NCI-H2171 (cell line): ENCODE results near the gene WFIKKN1.

Experiments used
- DNase-seq: peaks from one replicate; lab custom pipeline; 2025; lab: John Stamatoyannopoulos, UW

WFIKKN1 gene

GRCh38 chr16:674214-674881 lies 43.6 kb downstream of the WFIKKN1 start:
- no peak for DNase-seq

- no peak for DNase-seq
Observed at GRCh38 chr16:674968-675883, 44.4 kb downstream of the WFIKKN1 start, which contains the start of gene RHBDL1. Gene RHBDL1, plus strand, starts transcription at chr16:675671. Its CDS starts 120 bp downstream, at chr16:675791.

GRCh38 chr16:675884-676564 lies 45.2 kb downstream of the WFIKKN1 start:
- no peak for DNase-seq

GRCh38 chr16:676565-676902 lies 45.7 kb downstream of the WFIKKN1 start:
- no peak for DNase-seq

- DNase-seq, result peak; percentile 64
Observed at GRCh38 chr16:676913-677312, 46.1 kb downstream of the WFIKKN1 start.

GRCh38 chr16:677316-678190 lies 46.8 kb downstream of the WFIKKN1 start:
- DNase-seq, result peak; percentile 53

GRCh38 chr16:678209-678857 lies 47.5 kb downstream of the WFIKKN1 start:
- DNase-seq, result no peak

- peak; percentile 72 for DNase-seq
Observed at GRCh38 chr16:678858-679813, 48.4 kb downstream of the WFIKKN1 start.

- DNase-seq, result peak; percentile 91
Observed at GRCh38 chr16:679814-680624, 49.2 kb downstream of the WFIKKN1 start, which contains the start of gene STUB1. Gene STUB1, plus strand, starts transcription at chr16:680410. Its CDS starts 116 bp downstream, at chr16:680526.

GRCh38 chr16:680625-680945 lies 49.8 kb downstream of the WFIKKN1 start:
- DNase-seq, result no peak

- DNase-seq, result no peak
Observed at GRCh38 chr16:680967-681745, 50.4 kb downstream of the WFIKKN1 start.

- DNase-seq, result no peak
Observed at GRCh38 chr16:681746-682427, 51.1 kb downstream of the WFIKKN1 start.

GRCh38 chr16:682493-683395 lies 52.0 kb downstream of the WFIKKN1 start:
- no peak for DNase-seq

GRCh38 chr16:683396-684070 lies 52.7 kb downstream of the WFIKKN1 start:
- no peak for DNase-seq
